ENCODE results near the gene ING5.

- no peak for TF ChIP-seq GATA2 (IDR thresholded peaks at IDR 0.05; ENCODE audit: low read depth, low read length)
- TF ChIP-seq GATA3 (IDR thresholded peaks at IDR 0.05; ENCODE audit: low read depth, low read length): no peak
Observed at GRCh38 chr2:241776336-241777169, 74.7 kb downstream of the ING5 start, which contains the start of gene GAL3ST2.

Measured in SH-SY5Y (cell line).